Ramos (cell line): ENCODE data around the gene MFSD6.

Source experiments
- in situ Hi-C: fragments of 300-500 bp; cut with MboI; formaldehyde crosslinking; loops from one replicate; pipeline ENCODE4 v1.14.3; 2022; ENCODE audit warnings: low sequenced_read_pairs; ENCODE audit not compliant: unreplicated experiment

MFSD6 gene

GRCh38 chr2:190545555-190546385 lies 137.6 kb downstream of the MFSD6 start:
- in situ Hi-C loops: no loop called here

- in situ Hi-C loops: no loop called here
Observed at GRCh38 chr2:190546734-190547133, 138.6 kb downstream of the MFSD6 start.

GRCh38 chr2:190547886-190548285 lies 139.7 kb downstream of the MFSD6 start:
- in situ Hi-C loops: no loop called here

- in situ Hi-C loops: no loop called here
Observed at GRCh38 chr2:190550137-190550536, 142.0 kb downstream of the MFSD6 start.
